Adrenal gland (tissue), 12 donors: ENCODE results near the gene PCNT. TPM values are rescaled to one million over a fixed set of nuclear protein-coding genes. Genes with fewer than 3 reads are reported as not detected.

ENCODE experiments used
- DNase-seq, 7 donors: peaks; one replicate each; pipeline ENCODE4 v3.0.0-alpha.2; 2019 to 2020
- H3K27ac ChIP-seq, 5 donors: fragments of 200-600 bp; sonication (generic) in 4 of 5; 1 replicate in 3 of 5; 2 replicates in 2 of 5; pipeline versions ENCODE4 v1.5.1 to v1.8.0; 2016 to 2020; ENCODE audit warnings: mild to moderate bottlenecking in 1 of 5
- H3K27me3 ChIP-seq: fragments of 200-600 bp; 2 replicates; pipeline ENCODE4 v1.8.0; 2021
- H3K36me3 ChIP-seq, 2 donors: fragments of 200-600 bp; replicated peaks in 1 of 2; 1 replicate in 1 of 2; 2 replicates in 1 of 2; pipeline versions ENCODE4 v1.5.1 to v1.8.0; 2018 to 2022
- H3K4me1 ChIP-seq, 2 donors: fragments of 200-600 bp; replicated peaks in 1 of 2; 1 replicate in 1 of 2; 2 replicates in 1 of 2; pipeline versions ENCODE4 v1.5.1 to v1.8.0; 2018 to 2021
- H3K4me3 ChIP-seq, 4 donors: fragments of 200-600 bp; sonication (generic) in 3 of 4; one replicate each; pipeline ENCODE4 v1.5.1; 2016 to 2018
- H3K9me3 ChIP-seq, 3 donors: fragments of 200-600 bp; sonication (generic) in 1 of 3; replicated peaks in 1 of 3; 1 replicate in 2 of 3; 2 replicates in 1 of 3; pipeline versions ENCODE4 v1.5.1 to v1.8.0; 2016 to 2021
- CTCF ChIP-seq, 6 experiments: fragments of 450-650 bp in 4 of 6; fragments of 200-600 bp in 2 of 6; sonication (generic) in 1 of 6; IDR thresholded peaks; 1 replicate in 5 of 6; 2 replicates in 1 of 6; pipeline versions ENCODE4 v1.5.1 to v1.8.0; 2016 to 2021; ENCODE audit warnings: antibody characterized with exemption in 6 of 6, mild to moderate bottlenecking in 2 of 6, moderate library complexity in 1 of 6
- POLR2A ChIP-seq, 2 donors: fragments of 450-650 bp; IDR thresholded peaks; one replicate each; pipeline ENCODE4 v1.6.1; 2017; ENCODE audit warnings: antibody characterized with exemption in 2 of 2, mild to moderate bottlenecking in 2 of 2, moderate library complexity in 1 of 2
- WGBS, 4 donors: extraction: QIAGEN DNeasy Blood & Tissue Kit in 2 of 4; methylation state at CpG; one replicate each; pipeline versions ENCODE4 v1.1.5 to v1.1.7; 2013 to 2017; 5-methylcytosine and 5-hydroxymethylcytosine counted together
- intact Hi-C, 2 donors: fragments of 100-400 bp; cut with DNase I; formaldehyde crosslinking; loops; one replicate each; pipeline versions ENCODE4 v1.14.1 to v1.15.0; 2022 to 2023
- polyA plus RNA-seq, 3 donors: library from polyadenylated mRNA; stranded (reverse); fragments of 200-250 nt in 2 of 3; fragments of 350-450 nt in 1 of 3; fragmentation: Illumina TruSeq in 1 of 3; extraction: RNeasy Lipid Tissue Mini Kit (QIAGEN cat#74804) in 1 of 3; gene quantifications; one replicate each; pipeline ENCODE4 v1.2.3, GENCODE V29; 2013 to 2014
- total RNA-seq, 9 donors: library from RNA; depleted of rRNA in 4 of 9; stranded (reverse); fragments of >200 nt in 4 of 9; fragments of 120-200 nt in 1 of 9; fragmentation: NEBNext Ultra II Directional in 1 of 9; extraction: Animal tissue kit (Norgen Biotek cat#: 25700) in 1 of 9; gene quantifications; one replicate each; pipeline versions ENCODE4 v1.1.0 to v1.2.4, GENCODE V29; 2013 to 2023
- donor health status: healthy with polysubstance abuse.
- donor health status: Bipolar disorder and iron deficiency.
- donor health status: DM: yes; HTN: yes; CAD: no.
- donor health status: DM: no; HTN: no; CAD: no.
- donor health status: DM: no; HTN: no; CAD: no.
- donor health status: DM: yes; HTN: yes; CAD: no.

Gene PCNT
- total and polyA plus RNA-seq, 12 donors, result 14.0 to 46.6 (median 30.4) TPM

DNA sequence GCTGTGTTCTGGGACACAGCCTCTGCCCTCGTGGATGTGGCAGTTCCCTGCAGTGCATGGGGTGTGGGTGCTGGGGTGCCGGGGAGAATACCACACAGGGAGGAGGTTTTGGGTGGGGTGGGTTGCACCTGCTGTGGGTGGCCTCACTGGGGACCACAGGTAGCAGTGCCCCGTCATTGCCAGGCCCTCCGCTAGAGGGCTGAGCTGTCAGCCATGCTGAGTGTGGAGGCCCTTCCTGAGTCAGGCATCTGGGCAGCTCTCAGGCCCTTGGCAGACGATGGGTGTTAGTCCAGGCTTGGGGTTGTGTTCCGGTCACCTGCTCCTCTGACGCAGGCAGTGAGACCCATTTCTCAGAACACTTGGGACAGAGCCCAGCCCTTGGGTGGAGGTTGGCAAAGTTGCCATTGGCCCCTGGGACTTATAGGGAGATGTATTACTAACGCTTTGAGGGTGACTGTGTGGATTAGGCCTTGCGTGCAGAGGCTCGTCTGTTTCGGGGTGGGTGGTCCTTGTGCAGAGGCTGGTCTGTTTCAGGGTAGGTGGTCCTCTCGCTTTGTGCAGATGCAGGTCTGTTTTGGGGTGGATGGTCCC, 23.9 kb downstream of the PCNT start:
- intact Hi-C loops, result no loop called here
- Histone ChIP-seq H3K4me3 (no peak overlapping the region), H3K27me3 (no peaks in the 10 kb centered on the region), H3K27ac (peak overlapping the region in 2 of 5 donors; percentile 86 to 91), H3K4me1 (peaks cover 3 to 15% of the 10 kb centered on the region in 2 donors), H3K9me3 (no peaks in the 10 kb centered on the region), H3K36me3 (peaks cover 0 to 62% of the 10 kb centered on the region in 2 donors)
- 57 to 68% (median 66%) methylated on average over 8 to 12 of the region's 12 CpGs for WGBS, 4 donors
- TF ChIP-seq CTCF (IDR thresholded peaks at IDR 0.05) (peak in 5 of 6 experiments; percentile 25 to 72 (median 63)), POLR2A (IDR thresholded peaks at IDR 0.05) (peak in 1 of 2 donors; percentile 11)
- peak; percentile 80 to 96 (median 93) for DNase-seq

DNA sequence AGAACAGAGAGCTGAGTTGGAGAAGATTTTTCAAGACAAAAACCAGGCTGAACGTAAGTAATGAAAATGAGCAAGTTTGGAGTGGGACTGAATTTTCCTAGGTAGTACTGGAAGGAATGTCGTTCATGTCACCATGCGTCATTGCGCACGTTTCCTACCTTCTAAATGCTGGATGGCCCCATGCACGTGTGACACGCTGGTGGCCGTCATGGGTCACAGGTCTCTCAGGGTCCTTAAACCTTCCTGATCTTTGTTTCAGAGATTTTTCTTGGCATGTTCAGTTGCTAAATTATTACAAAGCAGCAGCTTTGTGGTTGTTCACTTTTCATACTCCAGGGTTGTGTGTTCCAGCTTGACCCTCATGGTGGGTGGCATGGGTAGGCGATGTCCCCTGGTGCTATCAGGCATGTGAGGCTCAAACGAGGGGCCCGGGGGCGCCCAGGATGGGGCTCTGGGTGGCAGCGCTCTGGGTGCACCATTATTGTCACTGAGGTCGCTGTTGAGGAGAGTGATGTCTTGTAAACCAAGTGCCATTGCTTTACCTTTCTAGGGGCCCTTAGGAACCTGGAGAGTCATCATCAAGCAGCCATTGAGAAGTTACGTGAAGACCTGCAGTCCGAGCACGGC, 25.3 kb downstream of the PCNT start:
- H3K9me3 ChIP-seq, result no peaks in the 10 kb centered on the region
- 94 to 98% (median 97%) methylated on average over 17 of the region's 17 CpGs for WGBS, 4 donors
- DNase-seq, result no peak
- peaks cover 0 to 75% of the 10 kb centered on the region in 2 donors for H3K36me3 ChIP-seq
- peaks cover 3 to 15% of the 10 kb centered on the region in 2 donors for H3K4me1 ChIP-seq
- TF ChIP-seq CTCF (IDR thresholded peaks at IDR 0.05) (no peak), POLR2A (IDR thresholded peaks at IDR 0.05) (no peak)
- H3K27me3 ChIP-seq, result no peaks in the 10 kb centered on the region
- intact Hi-C loops, result no loop called here
- H3K4me3 ChIP-seq, result no peak overlapping the region
- no peak overlapping the region for H3K27ac ChIP-seq

- TF ChIP-seq CTCF (IDR thresholded peaks at IDR 0.05) (no peak), POLR2A (IDR thresholded peaks at IDR 0.05) (no peak)
- Histone ChIP-seq H3K4me1 (peaks cover 3 to 15% of the 10 kb centered on the region in 2 donors), H3K36me3 (peaks cover 0 to 85% of the 10 kb centered on the region in 2 donors), H3K27me3 (no peaks in the 10 kb centered on the region), H3K4me3 (no peak overlapping the region), H3K27ac (no peak overlapping the region), H3K9me3 (no peaks in the 10 kb centered on the region)
- intact Hi-C loops, result no loop called here
- WGBS, 4 donors, result 94 to 96% (median 95%) methylated on average over 8 of the region's 8 CpGs
- DNase-seq, result no peak
Observed at GRCh38 chr21:46350571-46350970, 26.6 kb downstream of the PCNT start.

DNA sequence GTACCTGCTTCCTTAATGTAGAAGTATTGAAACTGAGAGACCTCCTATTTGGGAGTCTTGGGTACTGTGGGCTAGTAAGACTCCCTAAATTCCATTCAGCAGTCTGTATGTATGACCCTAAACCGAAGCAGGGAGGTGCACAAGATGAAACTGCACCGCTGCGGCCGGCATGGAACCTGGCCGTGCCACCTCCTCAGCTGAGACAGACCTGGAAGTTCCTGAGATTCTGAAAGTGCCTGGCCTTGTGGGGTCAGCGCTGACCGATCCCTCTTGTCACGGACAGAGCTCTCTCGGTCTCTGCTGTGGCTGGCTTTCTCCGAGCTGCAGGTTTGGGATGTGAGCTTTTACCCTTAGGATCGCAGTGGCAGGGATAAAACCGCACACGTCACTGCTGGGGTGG, 27.0 kb downstream of the PCNT start:
- no peak overlapping the region for H3K27ac ChIP-seq
- no peak overlapping the region for H3K4me3 ChIP-seq
- H3K9me3 ChIP-seq, result no peaks in the 10 kb centered on the region
- intact Hi-C loops, result no loop called here
- H3K4me1 ChIP-seq, result peaks cover 3 to 15% of the 10 kb centered on the region in 2 donors
- DNase-seq, result no peak
- 94 to 100% (median 95%) methylated on average over 7 to 13 of the region's 13 CpGs for WGBS, 4 donors
- no peaks in the 10 kb centered on the region for H3K27me3 ChIP-seq
- no peak for TF ChIP-seq POLR2A (IDR thresholded peaks at IDR 0.05)
- TF ChIP-seq CTCF (IDR thresholded peaks at IDR 0.05), result no peak
- H3K36me3 ChIP-seq, result peaks cover 0 to 85% of the 10 kb centered on the region in 2 donors
